ENCODE measurements around the gene DPP4. TPM values are rescaled to one million over a fixed set of nuclear protein-coding genes. Genes with fewer than 3 reads are reported as not detected.

The DPP4 gene
- total RNA-seq, 1 donor from 2014 or later, result 0.59 TPM

- Mint-ChIP-seq H3K4me1 (ENCODE audit: unreplicated experiment) (peaks cover 6% of the 10 kb centered on the region), H3K36me3 (ENCODE audit: low read depth, unreplicated experiment) (no peaks in the 10 kb centered on the region), H3K4me3 (ENCODE audit: unreplicated experiment) (no peak overlapping the region), H3K9me3 (ENCODE audit: unreplicated experiment) (no peaks in the 10 kb centered on the region), H3K27ac (ENCODE audit: unreplicated experiment) (no peak overlapping the region), H3K27me3 (ENCODE audit: unreplicated experiment) (no peaks in the 10 kb centered on the region)
- no peak for DNase-seq (ENCODE audit: low spot score)
- TF ChIP-seq CTCF (IDR thresholded peaks at IDR 0.05; ENCODE audit: unreplicated experiment), result no peak
These were observed 33.4 kb upstream of the DPP4 start for GRCh38 chr2:162107361-162107901.

DNA sequence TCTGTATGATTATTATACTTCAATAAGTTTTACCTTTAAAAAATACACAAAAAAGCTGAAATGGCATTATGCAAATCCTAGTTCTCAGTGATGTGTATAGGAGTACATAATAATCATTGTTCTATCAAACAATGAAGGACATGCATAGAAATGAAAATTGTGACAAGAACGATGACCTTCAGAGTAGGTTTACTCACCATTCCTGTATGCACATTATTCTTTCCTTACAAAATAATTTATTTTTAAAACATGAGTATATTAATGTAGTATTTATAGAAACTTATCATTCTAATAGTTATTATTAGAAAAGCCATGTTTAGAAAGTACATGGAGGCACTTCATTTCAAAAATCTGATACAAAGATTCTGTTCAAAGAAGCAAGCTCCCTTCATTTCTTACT, 32.7 kb upstream of the DPP4 start:
- no peaks in the 10 kb centered on the region for H3K9me3 Mint-ChIP-seq (ENCODE audit: unreplicated experiment)
- H3K4me3 Mint-ChIP-seq (ENCODE audit: unreplicated experiment), result no peak overlapping the region
- TF ChIP-seq CTCF (IDR thresholded peaks at IDR 0.05; ENCODE audit: unreplicated experiment), result no peak

GRCh38 chr2:162106146-162106551, 32.1 kb upstream of the DPP4 start:
- no peaks in the 10 kb centered on the region for H3K27me3 Mint-ChIP-seq (ENCODE audit: unreplicated experiment)
- peaks cover 6% of the 10 kb centered on the region for H3K4me1 Mint-ChIP-seq (ENCODE audit: unreplicated experiment)
- no peak for TF ChIP-seq CTCF (IDR thresholded peaks at IDR 0.05; ENCODE audit: unreplicated experiment)
- no peaks in the 10 kb centered on the region for H3K36me3 Mint-ChIP-seq (ENCODE audit: low read depth, unreplicated experiment)
- no peaks in the 10 kb centered on the region for H3K9me3 Mint-ChIP-seq (ENCODE audit: unreplicated experiment)
- no peak overlapping the region for H3K27ac Mint-ChIP-seq (ENCODE audit: unreplicated experiment)
- H3K4me3 Mint-ChIP-seq (ENCODE audit: unreplicated experiment), result no peak overlapping the region
- no peak for DNase-seq (ENCODE audit: low spot score)

More for the DNA sequence above, 32.7 kb upstream of the DPP4 start:
- Mint-ChIP-seq H3K27ac (ENCODE audit: unreplicated experiment) (no peak overlapping the region), H3K27me3 (ENCODE audit: unreplicated experiment) (no peaks in the 10 kb centered on the region), H3K36me3 (ENCODE audit: low read depth, unreplicated experiment) (no peaks in the 10 kb centered on the region), H3K4me1 (ENCODE audit: unreplicated experiment) (peaks cover 6% of the 10 kb centered on the region)
- no peak for DNase-seq (ENCODE audit: low spot score)

DNA sequence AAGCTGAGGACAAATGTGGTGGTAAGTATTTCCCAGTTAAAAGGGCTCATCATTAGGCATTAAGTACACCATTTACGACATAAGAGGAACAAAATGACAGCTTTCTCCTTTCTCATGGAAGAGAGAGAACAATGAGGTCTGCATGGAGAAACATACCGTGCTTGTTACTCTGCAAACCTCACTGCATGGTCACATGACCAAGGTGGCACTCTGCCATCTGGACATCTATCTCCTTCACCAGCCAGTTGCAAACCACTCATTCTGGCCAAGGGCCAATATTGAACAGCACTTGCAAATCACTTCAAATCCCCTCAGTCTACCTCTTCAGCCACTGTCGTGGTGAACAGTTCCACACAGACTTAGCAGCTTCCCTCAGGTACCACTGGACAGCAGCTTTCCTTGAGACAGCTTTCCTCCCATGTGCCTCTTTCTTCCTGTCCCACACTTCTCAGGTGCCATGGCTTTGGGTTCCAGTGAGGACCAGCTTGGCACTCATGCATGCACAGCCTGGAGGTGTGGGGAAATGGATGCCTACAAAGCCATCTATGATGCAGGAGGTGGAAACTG, 29.5 kb upstream of the DPP4 start:
- H3K36me3 Mint-ChIP-seq (ENCODE audit: low read depth, unreplicated experiment), result no peaks in the 10 kb centered on the region

More for the DNA sequence above, 29.5 kb upstream of the DPP4 start:
- DNase-seq (ENCODE audit: low spot score), result no peak
- Mint-ChIP-seq H3K4me3 (ENCODE audit: unreplicated experiment) (no peak overlapping the region), H3K27me3 (ENCODE audit: unreplicated experiment) (no peaks in the 10 kb centered on the region), H3K4me1 (ENCODE audit: unreplicated experiment) (peaks cover 6% of the 10 kb centered on the region), H3K9me3 (ENCODE audit: unreplicated experiment) (no peaks in the 10 kb centered on the region), H3K27ac (ENCODE audit: unreplicated experiment) (no peak overlapping the region)
- no peak for TF ChIP-seq CTCF (IDR thresholded peaks at IDR 0.05; ENCODE audit: unreplicated experiment)

Data from endothelial cell (in vitro differentiated cells).